ENCODE data around the gene FRMD1.

Gene FRMD1

GRCh38 chr6:168078943-168079405 lies at the start of gene FRMD1:
FRMD1 (minus strand) TSS chr6:168079212; CDS start chr6:168079094, 118 bp downstream.
- in situ Hi-C loops (cut with HindIII; ENCODE audit: low sequenced_read_pairs) = no loop called here

- in situ Hi-C loops (cut with HindIII; ENCODE audit: low sequenced_read_pairs) = no loop called here
Measured at GRCh38 chr6:168128006-168128630, 49.1 kb upstream of the FRMD1 start.

- in situ Hi-C loops (cut with HindIII; ENCODE audit: low sequenced_read_pairs) = no loop called here
Measured at GRCh38 chr6:168127384-168127868, 48.4 kb upstream of the FRMD1 start.

GRCh38 chr6:168126566-168127383 lies 47.8 kb upstream of the FRMD1 start:
- in situ Hi-C loops (cut with HindIII; ENCODE audit: low sequenced_read_pairs) = no loop called here

- in situ Hi-C loops (cut with HindIII; ENCODE audit: low sequenced_read_pairs) = no loop called here
Measured at GRCh38 chr6:168125429-168126001, 46.5 kb upstream of the FRMD1 start.

DNA sequence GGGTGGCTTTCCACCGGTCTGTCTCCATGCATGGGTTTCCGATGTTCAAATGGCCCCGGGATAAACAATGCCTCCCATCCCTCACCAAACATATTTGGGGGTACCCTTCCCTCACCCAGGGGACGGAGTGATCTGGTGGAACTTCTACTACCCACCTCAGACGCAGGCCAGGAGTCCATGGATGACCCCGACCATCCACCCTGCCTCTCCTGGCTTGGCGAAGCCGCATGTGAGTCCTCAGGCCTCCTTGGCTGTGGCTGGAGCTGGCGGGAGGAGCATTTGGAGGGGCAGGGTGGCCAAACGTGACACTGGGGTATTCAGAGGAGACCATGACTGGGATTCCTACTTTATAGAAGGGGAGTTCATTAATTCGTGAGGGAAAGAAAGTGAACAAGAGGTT lies 45.9 kb upstream of the FRMD1 start:
- in situ Hi-C loops (cut with HindIII; ENCODE audit: low sequenced_read_pairs) = loop anchor here (5.0 kb wide), 3 partner anchors 62 to 93 kb away; no protein-coding TSS in a partner anchor

- in situ Hi-C loops (cut with HindIII; ENCODE audit: low sequenced_read_pairs) = loop anchor here (5.0 kb wide), 3 partner anchors 63 to 92 kb away; no protein-coding TSS in a partner anchor
Measured at GRCh38 chr6:168124158-168124557, 45.1 kb upstream of the FRMD1 start.

GRCh38 chr6:168123165-168123911 lies 44.3 kb upstream of the FRMD1 start:
- in situ Hi-C loops (cut with HindIII; ENCODE audit: low sequenced_read_pairs) = loop anchor here (5.0 kb wide), 3 partner anchors 64 to 91 kb away; no protein-coding TSS in a partner anchor

- in situ Hi-C loops (cut with HindIII; ENCODE audit: low sequenced_read_pairs) = loop anchor here (5.0 kb wide), 3 partner anchors 65 to 90 kb away; no protein-coding TSS in a partner anchor
Measured at GRCh38 chr6:168122521-168122920, 43.5 kb upstream of the FRMD1 start.

- in situ Hi-C loops (cut with HindIII; ENCODE audit: low sequenced_read_pairs) = loop anchor here (5.0 kb wide), 3 partner anchors 65 to 90 kb away; no protein-coding TSS in a partner anchor
Measured at GRCh38 chr6:168122011-168122410, 43.0 kb upstream of the FRMD1 start.

GRCh38 chr6:168121303-168121665 lies 42.3 kb upstream of the FRMD1 start:
- in situ Hi-C loops (cut with HindIII; ENCODE audit: low sequenced_read_pairs) = loop anchor here (5.0 kb wide), 3 partner anchors 64 to 89 kb away; no protein-coding TSS in a partner anchor

DNA sequence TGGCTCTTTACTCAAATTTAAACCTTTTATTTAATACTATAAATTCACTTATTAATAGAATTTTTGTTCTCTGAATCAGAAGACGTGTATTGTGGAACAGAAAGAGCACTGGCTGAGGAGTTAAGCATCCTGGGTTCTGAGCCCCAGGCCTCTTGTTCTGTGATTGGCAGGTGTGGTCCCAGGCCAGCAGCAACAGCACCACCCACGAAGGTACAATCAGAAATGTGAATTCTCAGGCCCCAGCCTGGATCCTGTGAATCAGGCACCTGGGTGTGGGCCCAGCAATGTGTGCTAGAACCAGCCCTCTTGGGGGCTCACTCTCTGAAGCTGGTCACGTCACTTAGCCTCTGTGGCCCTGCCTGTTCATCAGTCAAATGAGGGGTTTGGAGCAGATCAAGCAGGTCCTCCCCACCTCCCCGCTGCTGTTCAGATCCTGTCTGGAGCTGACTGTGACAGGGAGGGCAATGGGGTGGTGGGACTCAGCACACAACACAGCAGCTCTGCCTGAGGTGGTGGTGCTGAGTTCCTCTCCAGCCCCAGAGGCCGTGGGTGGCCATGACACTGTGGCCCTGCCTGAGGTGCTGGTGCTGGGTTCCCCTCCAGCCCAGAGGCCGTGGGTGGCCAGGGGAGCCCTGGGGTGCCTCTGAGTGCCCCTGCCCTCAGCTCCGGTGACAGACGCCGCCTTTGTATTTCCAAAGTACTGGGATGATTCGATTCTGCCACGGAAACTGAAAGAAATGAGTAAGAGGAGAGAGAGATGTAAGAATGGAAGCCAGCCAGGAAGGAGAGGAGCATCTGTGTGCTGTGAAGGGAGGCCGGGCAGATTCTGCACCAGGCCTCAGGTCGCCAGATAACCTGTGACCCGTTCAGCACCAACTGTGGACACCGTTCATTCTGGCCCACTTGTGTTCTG lies 41.6 kb upstream of the FRMD1 start:
- in situ Hi-C loops (cut with HindIII; ENCODE audit: low sequenced_read_pairs) = loop anchor here (5.0 kb wide), 3 partner anchors 63 to 88 kb away; no protein-coding TSS in a partner anchor

DNA sequence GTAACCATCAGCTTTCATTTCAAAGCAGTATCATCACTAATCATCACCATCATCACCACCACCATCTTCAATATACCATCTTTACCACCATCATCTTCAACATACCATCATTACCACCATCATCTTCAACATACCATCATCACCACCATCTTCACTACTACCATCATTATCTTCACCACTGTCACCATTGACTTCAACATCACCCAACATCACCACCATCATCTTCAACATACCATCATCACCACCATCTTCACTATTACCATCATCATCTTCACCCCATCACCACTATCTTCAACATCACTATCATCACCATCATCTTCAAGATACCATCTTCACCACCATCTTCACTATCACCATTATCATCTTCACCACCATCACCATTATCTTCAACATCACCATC lies 40.5 kb upstream of the FRMD1 start:
- in situ Hi-C loops (cut with HindIII; ENCODE audit: low sequenced_read_pairs) = no loop called here

DNA sequence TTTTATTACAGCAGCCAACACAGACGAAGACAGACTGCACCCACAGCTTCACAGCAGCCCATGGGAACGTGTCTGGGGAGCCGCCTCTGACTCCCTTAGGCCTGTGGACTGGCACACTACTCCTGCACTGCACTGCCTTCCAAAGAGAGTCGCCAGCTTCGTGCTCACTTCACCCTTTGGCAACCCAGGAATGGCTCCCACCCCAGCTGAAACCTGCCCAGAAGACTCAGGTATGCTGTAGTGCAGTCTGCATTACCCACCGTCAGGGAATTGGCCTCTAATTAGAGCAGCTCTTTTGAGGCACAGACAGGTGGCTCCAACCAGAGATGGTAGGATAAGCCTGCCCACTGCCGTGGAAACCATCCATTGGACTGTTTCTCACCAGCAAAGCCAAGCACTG lies 39.9 kb upstream of the FRMD1 start:
- in situ Hi-C loops (cut with HindIII; ENCODE audit: low sequenced_read_pairs) = no loop called here

DNA sequence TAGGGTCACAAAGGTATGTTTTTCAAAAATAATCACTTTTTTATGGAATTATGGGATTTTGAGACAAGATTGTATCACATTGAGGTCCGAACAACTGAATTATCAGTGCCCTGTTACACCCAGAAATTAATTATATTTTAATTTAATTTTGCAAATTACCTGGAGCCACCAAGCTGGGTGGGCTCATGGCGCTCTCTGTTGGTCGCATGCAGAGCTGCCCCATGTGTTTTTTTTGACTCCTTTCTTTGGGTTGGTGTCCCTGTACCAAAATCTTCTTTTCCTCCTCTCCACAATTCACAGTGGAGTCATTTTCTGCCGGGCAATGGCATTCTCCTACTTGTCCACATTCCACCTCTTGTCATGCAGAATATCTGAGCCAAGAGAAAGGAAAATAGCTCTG lies 38.9 kb upstream of the FRMD1 start:
- in situ Hi-C loops (cut with HindIII; ENCODE audit: low sequenced_read_pairs) = no loop called here

DNA sequence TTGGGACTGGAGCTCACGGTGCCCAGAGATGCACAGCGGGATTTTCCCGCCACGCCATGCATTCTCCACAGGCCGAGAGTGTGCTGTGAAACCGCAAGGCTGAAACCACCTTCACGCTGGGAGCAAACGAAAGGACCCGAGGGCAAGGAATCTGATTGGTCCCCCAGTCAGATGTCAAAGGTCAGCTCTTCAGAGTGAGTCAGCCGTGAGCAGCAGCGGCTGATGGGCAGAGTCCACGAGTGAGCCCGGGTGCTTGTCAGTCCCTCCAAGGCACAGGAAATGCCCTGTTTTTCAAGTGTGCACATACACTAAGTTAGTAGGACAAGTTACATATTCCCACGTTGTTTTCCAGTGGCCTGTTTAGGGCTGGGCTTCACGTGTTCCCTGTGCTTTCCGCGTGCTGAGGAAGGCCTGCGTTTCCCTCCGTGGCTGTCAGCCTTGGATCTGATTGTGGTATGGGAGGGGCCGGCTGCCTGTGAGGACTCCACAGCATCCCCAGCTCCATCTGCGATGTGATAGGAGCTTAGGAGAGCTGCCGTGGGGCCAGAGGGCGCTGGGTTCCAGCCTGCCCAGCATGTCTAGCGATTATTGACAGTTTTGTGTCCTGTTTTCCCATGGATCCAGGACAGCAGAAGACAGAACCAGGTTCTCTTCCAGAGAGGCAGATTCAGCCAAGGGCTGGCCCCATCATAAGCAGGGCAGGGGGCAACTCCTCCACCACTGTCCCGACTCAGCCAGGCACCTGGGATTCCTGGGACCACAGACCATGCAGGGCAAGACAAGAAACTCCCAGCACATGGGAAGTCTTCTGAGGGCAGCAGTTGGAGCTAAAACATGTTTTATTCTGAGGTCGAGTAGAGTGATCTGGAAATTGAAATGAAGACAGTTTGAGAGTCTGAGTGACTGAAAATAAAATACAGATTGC lies 38.2 kb upstream of the FRMD1 start:
- in situ Hi-C loops (cut with HindIII; ENCODE audit: low sequenced_read_pairs) = no loop called here

- in situ Hi-C loops (cut with HindIII; ENCODE audit: low sequenced_read_pairs) = no loop called here
Measured at GRCh38 chr6:168116438-168116974, 37.5 kb upstream of the FRMD1 start.

- in situ Hi-C loops (cut with HindIII; ENCODE audit: low sequenced_read_pairs) = no loop called here
Measured at GRCh38 chr6:168115748-168116437, 36.9 kb upstream of the FRMD1 start.

Measured in endothelial cell of hepatic sinusoid (primary cell).